Liver (tissue), 9 donors: ENCODE measurements around the gene P4HA1. TPM values are rescaled to one million over a fixed set of nuclear protein-coding genes. Genes with fewer than 3 reads are reported as not detected.

Experiments
- DNase-seq: peaks from one replicate; pipeline ENCODE4 v3.0.0-alpha.2; 2017; ENCODE audit warnings: low spot score
- H3K27ac ChIP-seq, 2 donors: one replicate each; pipeline ENCODE4 v1.7.0; 2013; ENCODE audit warnings: inconsistent platforms in 2 of 2, low read length in 2 of 2, control low read depth in 1 of 2, low read depth in 1 of 2, mild to moderate bottlenecking in 1 of 2
- H3K27me3 ChIP-seq, 4 donors: one replicate each; pipeline versions ENCODE4 v1.6.1 to v1.7.0; 2013; ENCODE audit warnings: low read length in 3 of 4, inconsistent platforms in 1 of 4, mild to moderate bottlenecking in 1 of 4, moderate library complexity in 1 of 4; ENCODE audit not compliant: control insufficient read depth in 4 of 4, insufficient read depth in 4 of 4
- H3K36me3 ChIP-seq, 4 donors: one replicate each; pipeline versions ENCODE4 v1.6.1 to v1.7.0; 2013; ENCODE audit warnings: low read length in 3 of 4, mild to moderate bottlenecking in 3 of 4, low read depth in 1 of 4, moderate library complexity in 1 of 4; ENCODE audit not compliant: control insufficient read depth in 4 of 4, insufficient read depth in 3 of 4
- H3K4me1 ChIP-seq, 4 donors: one replicate each; pipeline versions ENCODE4 v1.6.1 to v1.7.0; 2013; ENCODE audit warnings: low read length in 3 of 4, mild to moderate bottlenecking in 3 of 4, moderate library complexity in 1 of 4; ENCODE audit not compliant: control insufficient read depth in 4 of 4, insufficient read depth in 4 of 4
- H3K4me3 ChIP-seq, 3 donors: one replicate each; pipeline versions ENCODE4 v1.6.1 to v1.7.0; 2013; ENCODE audit warnings: low read length in 3 of 3, control low read depth in 1 of 3, low read depth in 1 of 3, mild to moderate bottlenecking in 1 of 3
- H3K9ac ChIP-seq, 2 donors: one replicate each; pipeline ENCODE4 v1.7.0; 2013; ENCODE audit warnings: low read length in 2 of 2, mild to moderate bottlenecking in 2 of 2, moderate library complexity in 2 of 2, control low read depth in 1 of 2, low read depth in 1 of 2
- H3K9me3 ChIP-seq, 4 donors: one replicate each; pipeline versions ENCODE4 v1.6.1 to v1.7.0; 2013; ENCODE audit warnings: low read length in 3 of 4; ENCODE audit not compliant: control insufficient read depth in 4 of 4
- CTCF ChIP-seq: fragments of 150-350 bp; IDR thresholded peaks from 2 replicates; pipeline ENCODE4 v1.5.1; 2017; ENCODE audit warnings: improper control_type of control experiment, low read depth, low read length; ENCODE audit not compliant: missing input control
- EGR1 ChIP-seq, 2 donors: IDR thresholded peaks; 2 replicates each; pipeline ENCODE4 v1.6.1; 2016 to 2018; ENCODE audit warnings: antibody characterized with exemption in 2 of 2, low read depth in 2 of 2
- FOXA1 ChIP-seq: IDR thresholded peaks from 2 replicates; pipeline ENCODE4 v1.6.1; 2016; ENCODE audit warnings: antibody characterized with exemption
- FOXA2 ChIP-seq: IDR thresholded peaks from 2 replicates; pipeline ENCODE4 v1.6.1; 2016; ENCODE audit warnings: antibody characterized with exemption
- GABPA ChIP-seq, 2 donors: IDR thresholded peaks in 1 of 2; conservative IDR thresholded peaks in 1 of 2; 2 replicates each; pipeline ENCODE4 v1.6.1; 2016; ENCODE audit warnings: antibody characterized with exemption in 2 of 2, mild to moderate bottlenecking in 1 of 2, moderate library complexity in 1 of 2
- HNF4A ChIP-seq, 2 donors: conservative IDR thresholded peaks; 2 replicates each; pipeline ENCODE4 v1.6.1; 2016; ENCODE audit warnings: antibody characterized with exemption in 2 of 2, mild to moderate bottlenecking in 2 of 2
- HNF4G ChIP-seq: IDR thresholded peaks from 2 replicates; pipeline ENCODE4 v1.6.1; 2016; ENCODE audit warnings: antibody characterized with exemption
- JUND ChIP-seq, 2 donors: IDR thresholded peaks; 2 replicates each; pipeline ENCODE4 v1.6.1; 2016; ENCODE audit warnings: antibody characterized with exemption in 2 of 2
- MAX ChIP-seq: IDR thresholded peaks from 2 replicates; pipeline ENCODE4 v1.6.1; 2016; ENCODE audit warnings: antibody characterized with exemption
- NR2F2 ChIP-seq: IDR thresholded peaks from 2 replicates; pipeline ENCODE4 v1.6.1; 2016; ENCODE audit warnings: antibody characterized with exemption
- RAD21 ChIP-seq, 2 donors: IDR thresholded peaks; 2 replicates each; pipeline ENCODE4 v1.6.1; 2016; ENCODE audit warnings: antibody characterized with exemption in 2 of 2, mild to moderate bottlenecking in 2 of 2
- RXRA ChIP-seq, 2 donors: IDR thresholded peaks; 2 replicates each; pipeline ENCODE4 v1.6.1; 2017 to 2018; ENCODE audit warnings: antibody characterized with exemption in 2 of 2, mild to moderate bottlenecking in 1 of 2
- SP1 ChIP-seq: IDR thresholded peaks from 2 replicates; pipeline ENCODE4 v1.6.1; 2018; ENCODE audit warnings: antibody characterized with exemption, mild to moderate bottlenecking
- TAF1 ChIP-seq: conservative IDR thresholded peaks from 2 replicates; pipeline ENCODE4 v1.6.1; 2016; ENCODE audit warnings: antibody characterized with exemption, mild to moderate bottlenecking
- YY1 ChIP-seq: IDR thresholded peaks from 2 replicates; pipeline ENCODE4 v1.6.1; 2016; ENCODE audit warnings: antibody characterized with exemption, mild to moderate bottlenecking
- polyA plus RNA-seq, 2 donors: library from polyadenylated mRNA; stranded (reverse) in 1 of 2; unstranded in 1 of 2; fragments of 200-250 nt in 1 of 2; fragments of >200 nt in 1 of 2; fragmentation: Nextera tagmentation in 1 of 2; extraction: Ambion mirVana in 1 of 2; gene quantifications; one replicate each; pipeline versions ENCODE4 v1.2.1 to v1.2.3, GENCODE V29; 2013 to 2015
- total RNA-seq, 2 donors: library from RNA; depleted of rRNA; stranded (reverse); fragments of >200 nt; gene quantifications; one replicate each; pipeline ENCODE4 v1.2.3, GENCODE V29; 2014
- TF ChIP-seq, protein P1 (sequence below): IDR thresholded peaks from 2 replicates; pipeline ENCODE4 v1.6.1; 2016; ENCODE audit warnings: antibody characterized with exemption, mild to moderate bottlenecking
- TF ChIP-seq, protein P2 (sequence below): IDR thresholded peaks from 2 replicates; pipeline ENCODE4 v1.6.1; 2016; ENCODE audit warnings: antibody characterized with exemption
- TF ChIP-seq, protein P3 (sequence below): IDR thresholded peaks from 2 replicates; pipeline ENCODE4 v1.6.1; 2016; ENCODE audit warnings: antibody characterized with exemption
- donor health status: healthy.
- donor health status: healthy.
- donor health status: healthy.
- donor health status: healthy.
- donor health status: healthy.

P4HA1 gene
- total and polyA plus RNA-seq, 4 donors, result 6.1 to 63.7 (median 23.7) TPM

- TF ChIP-seq TAF1 (no peak), FOXA2 (no peak), GABPA (IDR thresholded peaks at IDR 0.05 in 1 of 2, conservative IDR thresholded peaks at IDR 0.05 in 1 of 2) (no peak), NR2F2 (no peak), CTCF (no peak), FOXA1 (no peak), MAX (no peak), RXRA (IDR thresholded peaks at IDR 0.05) (no peak), YY1 (no peak), EGR1 (IDR thresholded peaks at IDR 0.05; ENCODE audit: low read depth in 2 of 2) (no peak), JUND (IDR thresholded peaks at IDR 0.05) (no peak), HNF4A (conservative IDR thresholded peaks at IDR 0.05) (no peak), HNF4G (no peak), SP1 (no peak), RAD21 (IDR thresholded peaks at IDR 0.05) (no peak)
- TF ChIP-seq, protein P1, sequence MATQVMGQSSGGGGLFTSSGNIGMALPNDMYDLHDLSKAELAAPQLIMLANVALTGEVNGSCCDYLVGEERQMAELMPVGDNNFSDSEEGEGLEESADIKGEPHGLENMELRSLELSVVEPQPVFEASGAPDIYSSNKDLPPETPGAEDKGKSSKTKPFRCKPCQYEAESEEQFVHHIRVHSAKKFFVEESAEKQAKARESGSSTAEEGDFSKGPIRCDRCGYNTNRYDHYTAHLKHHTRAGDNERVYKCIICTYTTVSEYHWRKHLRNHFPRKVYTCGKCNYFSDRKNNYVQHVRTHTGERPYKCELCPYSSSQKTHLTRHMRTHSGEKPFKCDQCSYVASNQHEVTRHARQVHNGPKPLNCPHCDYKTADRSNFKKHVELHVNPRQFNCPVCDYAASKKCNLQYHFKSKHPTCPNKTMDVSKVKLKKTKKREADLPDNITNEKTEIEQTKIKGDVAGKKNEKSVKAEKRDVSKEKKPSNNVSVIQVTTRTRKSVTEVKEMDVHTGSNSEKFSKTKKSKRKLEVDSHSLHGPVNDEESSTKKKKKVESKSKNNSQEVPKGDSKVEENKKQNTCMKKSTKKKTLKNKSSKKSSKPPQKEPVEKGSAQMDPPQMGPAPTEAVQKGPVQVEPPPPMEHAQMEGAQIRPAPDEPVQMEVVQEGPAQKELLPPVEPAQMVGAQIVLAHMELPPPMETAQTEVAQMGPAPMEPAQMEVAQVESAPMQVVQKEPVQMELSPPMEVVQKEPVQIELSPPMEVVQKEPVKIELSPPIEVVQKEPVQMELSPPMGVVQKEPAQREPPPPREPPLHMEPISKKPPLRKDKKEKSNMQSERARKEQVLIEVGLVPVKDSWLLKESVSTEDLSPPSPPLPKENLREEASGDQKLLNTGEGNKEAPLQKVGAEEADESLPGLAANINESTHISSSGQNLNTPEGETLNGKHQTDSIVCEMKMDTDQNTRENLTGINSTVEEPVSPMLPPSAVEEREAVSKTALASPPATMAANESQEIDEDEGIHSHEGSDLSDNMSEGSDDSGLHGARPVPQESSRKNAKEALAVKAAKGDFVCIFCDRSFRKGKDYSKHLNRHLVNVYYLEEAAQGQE, result no peak
- TF ChIP-seq, protein P2, sequence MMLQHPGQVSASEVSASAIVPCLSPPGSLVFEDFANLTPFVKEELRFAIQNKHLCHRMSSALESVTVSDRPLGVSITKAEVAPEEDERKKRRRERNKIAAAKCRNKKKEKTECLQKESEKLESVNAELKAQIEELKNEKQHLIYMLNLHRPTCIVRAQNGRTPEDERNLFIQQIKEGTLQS, result no peak
- TF ChIP-seq, protein P3, sequence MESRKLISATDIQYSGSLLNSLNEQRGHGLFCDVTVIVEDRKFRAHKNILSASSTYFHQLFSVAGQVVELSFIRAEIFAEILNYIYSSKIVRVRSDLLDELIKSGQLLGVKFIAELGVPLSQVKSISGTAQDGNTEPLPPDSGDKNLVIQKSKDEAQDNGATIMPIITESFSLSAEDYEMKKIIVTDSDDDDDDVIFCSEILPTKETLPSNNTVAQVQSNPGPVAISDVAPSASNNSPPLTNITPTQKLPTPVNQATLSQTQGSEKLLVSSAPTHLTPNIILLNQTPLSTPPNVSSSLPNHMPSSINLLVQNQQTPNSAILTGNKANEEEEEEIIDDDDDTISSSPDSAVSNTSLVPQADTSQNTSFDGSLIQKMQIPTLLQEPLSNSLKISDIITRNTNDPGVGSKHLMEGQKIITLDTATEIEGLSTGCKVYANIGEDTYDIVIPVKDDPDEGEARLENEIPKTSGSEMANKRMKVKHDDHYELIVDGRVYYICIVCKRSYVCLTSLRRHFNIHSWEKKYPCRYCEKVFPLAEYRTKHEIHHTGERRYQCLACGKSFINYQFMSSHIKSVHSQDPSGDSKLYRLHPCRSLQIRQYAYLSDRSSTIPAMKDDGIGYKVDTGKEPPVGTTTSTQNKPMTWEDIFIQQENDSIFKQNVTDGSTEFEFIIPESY, result no peak
- no peak for DNase-seq
- Histone ChIP-seq H3K9me3 (no peaks in the 10 kb centered on the region), H3K27me3 (no peaks in the 10 kb centered on the region), H3K4me3 (no peak overlapping the region), H3K36me3 (peaks cover 12 to 26% (median 18%) of the 10 kb centered on the region in 4 donors), H3K27ac (no peak overlapping the region), H3K9ac (no peak overlapping the region), H3K4me1 (no peaks in the 10 kb centered on the region)
Measured at GRCh38 chr10:73003822-73004221, 92.8 kb downstream of the P4HA1 start.
